ENCODE results near the gene PDHX. TPM values are rescaled to one million over a fixed set of nuclear protein-coding genes. Genes with fewer than 3 reads are reported as not detected.
A peak's percentile ranks its signal among the peaks of the same experiment; 100 is the strongest.

The PDHX gene
- total RNA-seq, 1 experiment from 2014 or later, result 99.9 TPM

- no TSS peak for BruUV-seq (replicated peaks)
- Histone ChIP-seq H3K4me1 (ENCODE audit: insufficient read depth, low read length, poor library complexity, severe bottlenecking) (peaks cover 7% of the 10 kb centered on the region), H3K4me3 (ENCODE audit: low read depth, low read length, poor library complexity, severe bottlenecking) (no peak overlapping the region), H3K27me3 (replicated peaks; ENCODE audit: insufficient read depth, low read depth, low read length, poor library complexity) (no peaks in the 10 kb centered on the region), H3K9me3 (ENCODE audit: low read depth, low read length, poor library complexity, severe bottlenecking) (no peaks in the 10 kb centered on the region), H3K36me3 (ENCODE audit: insufficient read depth, low read length, poor library complexity, severe bottlenecking) (no peaks in the 10 kb centered on the region), H3K27ac (ENCODE audit: low read depth, low read length, poor library complexity, severe bottlenecking) (no peak overlapping the region)
- TF ChIP-seq EZH2 (IDR thresholded peaks at IDR 0.05; ENCODE audit: borderline replicate concordance, low read depth, low read length, poor library complexity, severe bottlenecking) (no peak), CTCF (conservative IDR thresholded peaks at IDR 0.05; ENCODE audit: low read depth, low read length) (no peak)
- intact Hi-C loops (cut with micrococcal nuclease; ENCODE audit: unreplicated experiment), result no loop called here
- no peak for DNase-seq (ENCODE audit: low spot score)
- ChIA-PET CTCF (no interaction called here), POLR2A (ENCODE audit: low non-redundant PET) (interaction anchor here (0.5 kb wide), 1 partner anchor 493 kb away, joined by 4 read pairs; no protein-coding TSS in a partner anchor)
Observed at GRCh38 chr11:34938611-34939010, 22.2 kb downstream of the PDHX start.

- POLR2A ChIA-PET (ENCODE audit: low non-redundant PET), result no interaction called here
- no peaks in the 10 kb centered on the region for H3K9me3 ChIP-seq (ENCODE audit: low read depth, low read length, poor library complexity, severe bottlenecking)
- H3K36me3 ChIP-seq (ENCODE audit: insufficient read depth, low read length, poor library complexity, severe bottlenecking), result peaks cover 5% of the 10 kb centered on the region
- H3K4me1 ChIP-seq (ENCODE audit: insufficient read depth, low read length, poor library complexity, severe bottlenecking), result peaks cover 7% of the 10 kb centered on the region
- H3K27me3 ChIP-seq (replicated peaks; ENCODE audit: insufficient read depth, low read depth, low read length, poor library complexity), result no peaks in the 10 kb centered on the region
- intact Hi-C loops (cut with micrococcal nuclease; ENCODE audit: unreplicated experiment), result no loop called here
- H3K4me3 ChIP-seq (ENCODE audit: low read depth, low read length, poor library complexity, severe bottlenecking), result no peak overlapping the region
- DNase-seq (ENCODE audit: low spot score), result no peak
- BruUV-seq (replicated peaks), result no TSS peak
- TF ChIP-seq CTCF (conservative IDR thresholded peaks at IDR 0.05; ENCODE audit: low read depth, low read length) (peak; percentile 26; the same call in 1 of the 2 replicates), EZH2 (IDR thresholded peaks at IDR 0.05; ENCODE audit: borderline replicate concordance, low read depth, low read length, poor library complexity, severe bottlenecking) (no peak)
- no peak overlapping the region for H3K27ac ChIP-seq (ENCODE audit: low read depth, low read length, poor library complexity, severe bottlenecking)
- CTCF ChIA-PET, result no interaction called here
Observed at GRCh38 chr11:34940026-34940677, 23.7 kb downstream of the PDHX start.

- DNase-seq (ENCODE audit: low spot score), result no peak
- no peak overlapping the region for H3K27ac ChIP-seq (ENCODE audit: low read depth, low read length, poor library complexity, severe bottlenecking)
- CTCF ChIA-PET, result no interaction called here
- H3K9me3 ChIP-seq (ENCODE audit: low read depth, low read length, poor library complexity, severe bottlenecking), result no peaks in the 10 kb centered on the region
- no TSS peak for BruUV-seq (replicated peaks)
- intact Hi-C loops (cut with micrococcal nuclease; ENCODE audit: unreplicated experiment), result no loop called here
- H3K27me3 ChIP-seq (replicated peaks; ENCODE audit: insufficient read depth, low read depth, low read length, poor library complexity), result no peaks in the 10 kb centered on the region
- H3K36me3 ChIP-seq (ENCODE audit: insufficient read depth, low read length, poor library complexity, severe bottlenecking), result peaks cover 5% of the 10 kb centered on the region
- POLR2A ChIA-PET (ENCODE audit: low non-redundant PET), result no interaction called here
- H3K4me1 ChIP-seq (ENCODE audit: insufficient read depth, low read length, poor library complexity, severe bottlenecking), result peaks cover 7% of the 10 kb centered on the region
- H3K4me3 ChIP-seq (ENCODE audit: low read depth, low read length, poor library complexity, severe bottlenecking), result no peak overlapping the region
- TF ChIP-seq EZH2 (IDR thresholded peaks at IDR 0.05; ENCODE audit: borderline replicate concordance, low read depth, low read length, poor library complexity, severe bottlenecking) (no peak), CTCF (conservative IDR thresholded peaks at IDR 0.05; ENCODE audit: low read depth, low read length) (no peak)
Observed at GRCh38 chr11:34941688-34942087, 25.3 kb downstream of the PDHX start.
